Forelimb muscle (tissue), 1 donor: ENCODE measurements around the gene PRSS22. TPM values are rescaled to one million over a fixed set of nuclear protein-coding genes. Genes with fewer than 3 reads are reported as not detected.

Experiments used
- DNase-seq: peaks from one replicate; pipeline ENCODE4 v3.0.0-alpha.2; 2013; ENCODE audit warnings: low read depth
- polyA plus RNA-seq: library from polyadenylated mRNA; unstranded; fragments of 120-200 nt; gene quantifications from one replicate; pipeline ENCODE4 v1.2.1, GENCODE V29; 2013; ENCODE audit not compliant: insufficient read length

The PRSS22 gene
- polyA plus RNA-seq, 1 donor: not detected

- no peak for DNase-seq
Observed at GRCh38 chr16:2881783-2882649, 24.0 kb upstream of the PRSS22 start.

GRCh38 chr16:2879854-2880508 lies 22.0 kb upstream of the PRSS22 start:
- no peak for DNase-seq

GRCh38 chr16:2874912-2875362 lies 17.0 kb upstream of the PRSS22 start:
- peak; percentile 47 for DNase-seq

- no peak for DNase-seq
Observed at GRCh38 chr16:2874032-2874911, 16.3 kb upstream of the PRSS22 start.

- DNase-seq: no peak
Observed at GRCh38 chr16:2871926-2872325, 14.0 kb upstream of the PRSS22 start.

GRCh38 chr16:2867987-2868789 lies 10.2 kb upstream of the PRSS22 start:
- DNase-seq: peak; percentile 47

- DNase-seq: no peak
Observed at GRCh38 chr16:2867661-2867986, 9.7 kb upstream of the PRSS22 start.

- no peak for DNase-seq
Observed at GRCh38 chr16:2866431-2866830, 8.5 kb upstream of the PRSS22 start.

GRCh38 chr16:2865651-2866050 lies 7.7 kb upstream of the PRSS22 start:
- no peak for DNase-seq

- DNase-seq: no peak
Observed at GRCh38 chr16:2860826-2861567, 3.0 kb upstream of the PRSS22 start.

- no peak for DNase-seq
Observed at GRCh38 chr16:2859686-2860265, 1.8 kb upstream of the PRSS22 start.

GRCh38 chr16:2858245-2859025 lies 465 bp upstream of the PRSS22 start:
- no peak for DNase-seq

GRCh38 chr16:2856686-2857450 lies 1.1 kb downstream of the PRSS22 start:
- no peak for DNase-seq

- no peak for DNase-seq
Observed at GRCh38 chr16:2856061-2856670, 1.8 kb downstream of the PRSS22 start.

GRCh38 chr16:2855536-2855935 lies 2.4 kb downstream of the PRSS22 start:
- no peak for DNase-seq

- DNase-seq: no peak
Observed at GRCh38 chr16:2854700-2855309, 3.2 kb downstream of the PRSS22 start.

GRCh38 chr16:2853531-2854073 lies 4.4 kb downstream of the PRSS22 start:
- no peak for DNase-seq
